Subcutaneous adipose tissue (tissue), 4 donors: ENCODE data around the gene SLC66A1. TPM values are rescaled to one million over a fixed set of nuclear protein-coding genes. Genes with fewer than 3 reads are reported as not detected.

Source experiments
- CTCF ChIP-seq: fragments of 450-650 bp; IDR thresholded peaks from one replicate; pipeline ENCODE4 v1.5.1; 2016; ENCODE audit warnings: low read depth, mild to moderate bottlenecking, control low read depth, antibody characterized with exemption, moderate library complexity
- total RNA-seq, 4 donors: library from RNA; depleted of rRNA; stranded (reverse); fragments of >200 nt; gene quantifications; one replicate each; pipeline ENCODE4 v1.1.0, GENCODE V29; 2016

SLC66A1 gene
- total RNA-seq, 4 donors from 2014 or later, result 8.4 to 12.7 (median 11.6) TPM

GRCh38 chr1:19321071-19321470, 8.9 kb downstream of the SLC66A1 start:
- no peak for TF ChIP-seq CTCF

GRCh38 chr1:19322481-19322880, 10.4 kb downstream of the SLC66A1 start:
- TF ChIP-seq CTCF, result no peak

- TF ChIP-seq CTCF, result no peak
Measured at GRCh38 chr1:19323987-19324664, 12.0 kb downstream of the SLC66A1 start.

GRCh38 chr1:19324665-19324990, 12.5 kb downstream of the SLC66A1 start:
- no peak for TF ChIP-seq CTCF

- TF ChIP-seq CTCF, result no peak
Measured at GRCh38 chr1:19325368-19325957, 13.3 kb downstream of the SLC66A1 start.

GRCh38 chr1:19325958-19326747, 14.0 kb downstream of the SLC66A1 start:
- TF ChIP-seq CTCF, result no peak

- TF ChIP-seq CTCF, result no peak
Measured at GRCh38 chr1:19326748-19327065, 14.6 kb downstream of the SLC66A1 start.
